HepG2 (cell line): ENCODE measurements around the gene SLC44A4. TPM values are rescaled to one million over a fixed set of nuclear protein-coding genes. Genes with fewer than 3 reads are reported as not detected.

Experiments used
- GABPA ChIP-seq, 2 experiments: IDR thresholded peaks; 2 replicates each; pipeline ENCODE4 v1.6.1; 2011 to 2016; ENCODE audit warnings: low read depth in 2 of 2, low read length in 1 of 2, missing biosample characterization in 1 of 2, missing genetic modification characterization in 1 of 2
- IRF1 ChIP-seq: sonication (generic); formaldehyde crosslinking; IDR thresholded peaks from 2 replicates; pipeline ENCODE4 v1.4.0; 2020; ENCODE audit warnings: low read depth, mild to moderate bottlenecking, missing genetic modification reagents
- MYPOP ChIP-seq: sonication (generic); formaldehyde crosslinking; IDR thresholded peaks from 2 replicates; pipeline ENCODE4 v1.8.1; 2023; ENCODE audit warnings: mild to moderate bottlenecking, moderate library complexity, missing genetic modification reagents
- NFATC3 ChIP-seq: sonication (generic); formaldehyde crosslinking; IDR thresholded peaks from 2 replicates; pipeline ENCODE4 v1.5.1; 2020; ENCODE audit warnings: mild to moderate bottlenecking, missing genetic modification reagents
- RXRB ChIP-seq: IDR thresholded peaks from 2 replicates; pipeline ENCODE4 v1.6.1; 2016; ENCODE audit warnings: borderline replicate concordance, missing genetic modification reagents, missing compliant biosample characterization
- SIN3B ChIP-seq: fragments of 150-350 bp; IDR thresholded peaks from 2 replicates; pipeline ENCODE4 v1.6.1; 2014; ENCODE audit warnings: low read length
- SRSF9 ChIP-seq: fragments of 200-400 bp; formaldehyde crosslinking; IDR thresholded peaks from 2 replicates; pipeline ENCODE4 v1.6.1; 2018; ENCODE audit warnings: borderline replicate concordance, mild to moderate bottlenecking, low read depth, low read length; ENCODE audit not compliant: insufficient read depth, poor library complexity, severe bottlenecking
- ZNF142 ChIP-seq: sonication (generic); formaldehyde crosslinking; IDR thresholded peaks from 2 replicates; pipeline ENCODE4 v1.4.0; 2020; ENCODE audit warnings: missing genetic modification reagents
- ZNF274 ChIP-seq: sonication (generic); formaldehyde crosslinking; IDR thresholded peaks from 2 replicates; pipeline ENCODE4 v1.5.1; 2020; ENCODE audit warnings: mild to moderate bottlenecking, missing genetic modification reagents
- ZNF333 ChIP-seq: sonication (generic); formaldehyde crosslinking; IDR thresholded peaks from 2 replicates; pipeline ENCODE4 v1.4.0; 2020; ENCODE audit warnings: mild to moderate bottlenecking, missing genetic modification reagents, borderline replicate concordance
- ZNF549 ChIP-seq: sonication (generic); formaldehyde crosslinking; IDR thresholded peaks from 2 replicates; pipeline ENCODE4 v1.5.0; 2020; ENCODE audit warnings: missing genetic modification reagents
- ZNF556 ChIP-seq: sonication (generic); formaldehyde crosslinking; IDR thresholded peaks from 2 replicates; pipeline ENCODE4 v1.4.0; 2020; ENCODE audit warnings: mild to moderate bottlenecking, missing genetic modification reagents, borderline replicate concordance
- ZNF709 ChIP-seq: sonication (generic); formaldehyde crosslinking; IDR thresholded peaks from 2 replicates; pipeline ENCODE4 v1.5.0; 2020; ENCODE audit warnings: mild to moderate bottlenecking, missing genetic modification reagents
- ZNF770 ChIP-seq: sonication (generic); formaldehyde crosslinking; IDR thresholded peaks from 2 replicates; pipeline ENCODE4 v1.5.0; 2020; ENCODE audit warnings: mild to moderate bottlenecking, missing genetic modification reagents
- ZSCAN20 ChIP-seq: sonication (generic); formaldehyde crosslinking; IDR thresholded peaks from 2 replicates; pipeline ENCODE4 v1.4.0; 2020; ENCODE audit warnings: missing genetic modification reagents, mild to moderate bottlenecking, borderline replicate concordance
- ZSCAN5A ChIP-seq: sonication (generic); formaldehyde crosslinking; IDR thresholded peaks from 2 replicates; pipeline ENCODE4 v1.8.0; 2022; ENCODE audit warnings: mild to moderate bottlenecking, missing genetic modification reagents, borderline replicate concordance
- polyA plus RNA-seq, 8 experiments: library from polyadenylated mRNA; depleted of rRNA in 3 of 8; stranded (reverse) in 7 of 8; unstranded in 1 of 8; fragments of >200 nt; fragmentation: Illumina TruSeq in 4 of 8; extraction: Trizol in 4 of 8; gene quantifications; 2 replicates each; pipeline versions ENCODE4 v1.2.1 to v1.2.3, GENCODE V29; 2011 to 2016; ENCODE audit warnings: low read depth in 4 of 8, missing spikeins in 1 of 8, mixed read lengths in 1 of 8; ENCODE audit not compliant: insufficient read depth in 1 of 8
- total RNA-seq, 5 experiments: library from RNA; depleted of rRNA; stranded (reverse); fragments of >200 nt; fragmentation: Illumina TruSeq; extraction: Trizol; gene quantifications; 2 replicates each; pipeline ENCODE4 v1.2.3, GENCODE V29; 2016; ENCODE audit warnings: low read depth in 1 of 5

Gene SLC44A4
- total and polyA plus RNA-seq, 2 of the 13 experiments (the other 11 are each of a cell fraction or from before 2014, with no cell fraction given) = 3.5 to 5.9 TPM

GRCh38 chr6:31901953-31902643 is 23.3 kb upstream of the SLC44A4 start, which contains the start of gene ZBTB12 (continued):
- peak; percentile 34; the same call in 1 of the 2 replicates for TF ChIP-seq ZNF770 (CRISPR knock-in tag)
- TF ChIP-seq ZNF142 (CRISPR knock-in tag) = 0 out of 2 replicates have a peak, but pooled peaks have one; percentile 50
- TF ChIP-seq ZSCAN20 = peak; percentile 45; the same call in 1 of the 2 replicates
- TF ChIP-seq ZNF556 (CRISPR knock-in tag) = peak; percentile 67; the same call in 1 of the 2 replicates
- peak; percentile 72 for TF ChIP-seq MYPOP (CRISPR knock-in tag)
- TF ChIP-seq ZSCAN5A (CRISPR knock-in tag) = 0 out of 2 replicates have a peak, but pooled peaks have one; percentile 18
- peak; percentile 89; the same call in 1 of the 2 replicates for TF ChIP-seq ZNF709 (CRISPR knock-in tag)
- no peak for TF ChIP-seq NFATC3 (CRISPR knock-in tag)
- no peak for TF ChIP-seq RXRB
- TF ChIP-seq SIN3B = no peak; the same call in 1 of the 2 replicates
- no peak; the same call in 1 of the 2 replicates for TF ChIP-seq ZNF274
- no peak for TF ChIP-seq SRSF9
- TF ChIP-seq IRF1 (CRISPR knock-in tag) = no peak
- no peak for TF ChIP-seq ZNF549 (CRISPR knock-in tag)
- peak; percentile 32; the same call in 1 of the 2 replicates for TF ChIP-seq GABPA (IDR thresholded peaks at IDR 0.05; ENCODE audit: low read depth, low read length)
- TF ChIP-seq GABPA (CRISPR knock-in tag; IDR thresholded peaks at IDR 0.05; ENCODE audit: low read depth) = peak; percentile 75
- TF ChIP-seq ZNF333 (CRISPR knock-in tag) = 0 out of 2 replicates have a peak, but pooled peaks have one; percentile 14
